ENCODE measurements around the gene AJAP1.

The AJAP1 gene

GRCh38 chr1:4631321-4631720 lies 23.1 kb upstream of the AJAP1 start:
- TF ChIP-seq CTCF (IDR thresholded peaks at IDR 0.05), result no peak

DNA sequence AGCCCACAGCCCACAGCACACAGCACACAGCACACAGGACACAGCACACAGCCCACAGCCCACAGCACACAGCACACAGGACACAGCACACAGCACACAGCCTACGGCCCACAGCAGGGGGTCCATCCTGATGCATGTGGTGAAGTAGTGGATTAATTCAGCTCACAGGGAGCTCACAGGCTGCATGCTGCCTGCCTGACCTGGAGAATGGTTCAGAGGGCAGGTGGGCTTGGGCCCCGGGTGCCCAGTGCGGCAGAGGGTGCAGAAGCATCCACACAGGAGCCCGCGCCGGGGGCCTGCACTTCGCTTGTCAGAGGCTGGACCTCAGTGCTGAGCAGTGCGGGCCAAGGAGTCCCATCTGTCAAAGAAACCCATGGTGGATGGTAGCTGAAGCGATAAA lies 21.1 kb upstream of the AJAP1 start:
- peaks cover 0 to 31% of the 10 kb centered on the region in 2 donors for H3K27me3 ChIP-seq
- intact Hi-C loops (cut with DNase I; ENCODE audit: low total_unique reads), result no loop called here
- no peak overlapping the region for H3K4me3 ChIP-seq
- H3K36me3 ChIP-seq, result no peaks in the 10 kb centered on the region
- no peaks in the 10 kb centered on the region for H3K9me3 ChIP-seq
- DNase-seq, result peak in 1 of 2 donors; percentile 51
- H3K4me1 ChIP-seq, result no peaks in the 10 kb centered on the region
- no peak for TF ChIP-seq CTCF (IDR thresholded peaks at IDR 0.05)
- no peak overlapping the region for H3K27ac ChIP-seq

More at GRCh38 chr1:4631321-4631720, 23.1 kb upstream of the AJAP1 start:
- H3K4me1 ChIP-seq, result no peaks in the 10 kb centered on the region
- intact Hi-C loops (cut with DNase I; ENCODE audit: low total_unique reads), result no loop called here
- H3K4me3 ChIP-seq, result no peak overlapping the region
- no peak overlapping the region for H3K27ac ChIP-seq
- DNase-seq, result no peak
- no peaks in the 10 kb centered on the region for H3K9me3 ChIP-seq
- H3K27me3 ChIP-seq, result peaks cover 0 to 18% of the 10 kb centered on the region in 2 donors
- no peaks in the 10 kb centered on the region for H3K36me3 ChIP-seq

DNA sequence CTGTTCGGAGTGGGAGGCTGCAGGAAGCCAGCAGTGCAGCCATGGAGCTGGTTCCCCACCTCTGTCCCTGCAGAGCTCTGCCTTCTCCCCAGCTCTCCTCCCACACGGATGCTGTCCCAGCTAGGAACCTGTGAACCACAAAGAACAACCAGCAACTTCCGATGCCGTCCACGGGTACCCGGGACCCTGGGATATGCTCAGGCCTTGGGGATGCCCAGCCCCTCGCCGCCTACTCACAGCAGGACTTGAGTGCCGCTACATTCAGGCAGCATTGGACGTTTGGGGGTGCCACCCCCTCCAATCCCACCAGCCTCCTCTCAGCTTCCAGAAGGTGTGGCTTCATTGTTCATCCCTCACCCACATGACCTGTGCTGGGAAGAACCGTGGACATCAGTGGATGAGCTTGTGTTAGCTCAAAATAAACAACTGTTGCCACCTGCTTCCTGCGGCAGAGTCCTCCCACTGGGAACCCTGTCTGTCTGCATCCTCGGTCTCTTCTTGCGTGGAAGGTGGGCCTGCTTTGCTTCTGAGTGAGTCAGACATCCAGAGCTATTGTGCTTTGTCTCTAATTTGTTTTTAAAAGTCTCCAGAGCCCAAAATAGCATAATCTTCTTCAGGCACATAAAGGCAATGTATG lies 20.1 kb upstream of the AJAP1 start:
- no peak for TF ChIP-seq CTCF (IDR thresholded peaks at IDR 0.05)
- intact Hi-C loops (cut with DNase I; ENCODE audit: low total_unique reads), result no loop called here

DNA sequence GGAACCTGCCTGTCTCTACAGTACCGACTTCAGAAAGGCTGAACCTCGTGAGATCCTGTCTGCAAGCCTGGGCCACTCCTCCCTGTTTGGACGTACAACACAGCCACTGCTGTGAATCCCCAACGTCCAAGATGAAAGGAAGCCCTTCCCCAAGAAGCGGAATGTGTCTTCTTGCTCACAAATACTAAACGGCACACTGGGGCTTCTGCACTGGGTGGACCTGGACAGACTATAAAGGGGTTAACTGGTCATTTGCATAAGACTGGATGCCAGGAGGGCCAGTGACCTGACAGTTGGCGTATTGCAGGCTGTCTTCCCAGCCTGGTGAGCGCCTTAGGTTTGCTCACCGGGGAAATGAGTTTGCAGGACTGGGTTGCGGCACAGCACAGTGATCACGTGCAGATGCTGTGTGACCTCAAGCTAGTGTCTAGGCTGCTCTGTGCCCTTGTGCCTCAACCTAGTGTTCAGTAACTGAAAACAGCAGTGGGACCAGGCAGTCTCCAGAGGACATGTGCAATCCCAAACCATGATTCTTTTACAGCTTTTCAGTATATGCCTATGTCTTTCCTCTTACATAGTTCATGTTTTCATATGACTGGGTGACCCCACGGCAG lies 19.5 kb upstream of the AJAP1 start:
- intact Hi-C loops (cut with DNase I; ENCODE audit: low total_unique reads), result no loop called here
- TF ChIP-seq CTCF (IDR thresholded peaks at IDR 0.05), result no peak
- peaks cover 0 to 28% of the 10 kb centered on the region in 2 donors for H3K27me3 ChIP-seq

More for the DNA sequence above, 20.1 kb upstream of the AJAP1 start:
- no peaks in the 10 kb centered on the region for H3K36me3 ChIP-seq
- H3K4me1 ChIP-seq, result no peaks in the 10 kb centered on the region
- DNase-seq, result no peak
- peaks cover 0 to 27% of the 10 kb centered on the region in 2 donors for H3K27me3 ChIP-seq
- no peaks in the 10 kb centered on the region for H3K9me3 ChIP-seq
- H3K4me3 ChIP-seq, result no peak overlapping the region
- H3K27ac ChIP-seq, result no peak overlapping the region

DNA sequence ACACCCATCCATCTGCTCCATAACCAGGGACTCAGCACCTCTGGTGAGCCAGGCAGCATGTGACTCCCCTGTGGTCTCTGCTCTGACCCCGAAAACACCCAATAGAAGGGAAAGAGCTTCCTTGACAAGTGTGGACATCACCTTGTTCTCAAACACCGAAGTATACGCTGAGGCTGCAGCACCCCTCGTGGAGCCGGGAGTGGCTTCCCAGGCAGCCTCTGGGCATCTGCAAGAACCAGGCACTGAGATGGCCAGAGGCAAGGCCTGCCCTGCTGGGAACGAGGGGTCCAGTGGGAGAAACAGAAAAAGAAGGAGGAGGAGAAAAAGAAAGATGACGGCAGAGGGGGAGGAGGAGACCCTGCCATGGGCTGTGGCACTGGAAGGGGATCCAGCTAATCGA lies 18.2 kb upstream of the AJAP1 start:
- Histone ChIP-seq H3K4me3 (no peak overlapping the region), H3K27me3 (peaks cover 0 to 35% of the 10 kb centered on the region in 2 donors), H3K27ac (no peak overlapping the region), H3K36me3 (no peaks in the 10 kb centered on the region), H3K4me1 (no peaks in the 10 kb centered on the region), H3K9me3 (no peaks in the 10 kb centered on the region)
- peak in 1 of 2 donors; percentile 28 for DNase-seq
- intact Hi-C loops (cut with DNase I; ENCODE audit: low total_unique reads), result no loop called here
- no peak for TF ChIP-seq CTCF (IDR thresholded peaks at IDR 0.05)

More for the DNA sequence above, 19.5 kb upstream of the AJAP1 start:
- no peak overlapping the region for H3K27ac ChIP-seq
- no peak for DNase-seq
- H3K36me3 ChIP-seq, result no peaks in the 10 kb centered on the region
- no peaks in the 10 kb centered on the region for H3K4me1 ChIP-seq
- no peak overlapping the region for H3K4me3 ChIP-seq
- no peaks in the 10 kb centered on the region for H3K9me3 ChIP-seq
